Uterus (tissue), 4 donors: Measurements from ENCODE around the gene GKN2. TPM values are rescaled to one million over a fixed set of nuclear protein-coding genes. Genes with fewer than 3 reads are reported as not detected.

Experiments
- DNase-seq, 2 donors: peaks; one replicate each; pipeline ENCODE4 v3.0.0-alpha.2; 2019 to 2020
- H3K27ac ChIP-seq, 2 donors: fragments of 200-600 bp; sonication (generic); 1 replicate in 1 of 2; 2 replicates in 1 of 2; pipeline ENCODE4 v1.5.1; 2016 to 2018
- H3K27me3 ChIP-seq, 2 donors: fragments of 200-600 bp; sonication (generic); one replicate each; pipeline ENCODE4 v1.5.1; 2018 to 2019; ENCODE audit warnings: control low read depth in 1 of 2
- H3K36me3 ChIP-seq, 2 donors: fragments of 200-600 bp; sonication (generic); one replicate each; pipeline ENCODE4 v1.5.1; 2019; ENCODE audit warnings: control low read depth in 1 of 2
- H3K4me1 ChIP-seq, 2 donors: fragments of 200-600 bp; sonication (generic); one replicate each; pipeline ENCODE4 v1.5.1; 2018 to 2019; ENCODE audit warnings: control low read depth in 1 of 2
- H3K4me3 ChIP-seq, 2 donors: fragments of 200-600 bp; sonication (generic); 1 replicate in 1 of 2; 2 replicates in 1 of 2; pipeline ENCODE4 v1.5.1; 2018 to 2019; ENCODE audit warnings: mild to moderate bottlenecking in 1 of 2
- H3K9me3 ChIP-seq, 2 donors: fragments of 200-600 bp; sonication (generic); one replicate each; pipeline ENCODE4 v1.5.1; 2019; ENCODE audit warnings: control low read depth in 1 of 2
- CTCF ChIP-seq, 4 experiments: fragments of 200-600 bp in 2 of 4; fragments of 450-650 bp in 2 of 4; sonication (generic) in 2 of 4; IDR thresholded peaks; one replicate each; pipeline ENCODE4 v1.5.1; 2016 to 2019; ENCODE audit warnings: antibody characterized with exemption in 4 of 4, mild to moderate bottlenecking in 2 of 4, moderate library complexity in 1 of 4
- POLR2A ChIP-seq, 2 donors: fragments of 450-650 bp; IDR thresholded peaks; one replicate each; pipeline ENCODE4 v1.6.1; 2016; ENCODE audit warnings: antibody characterized with exemption in 2 of 2, mild to moderate bottlenecking in 1 of 2, moderate library complexity in 1 of 2
- intact Hi-C: fragments of 100-400 bp; cut with DNase I; formaldehyde crosslinking; loops from one replicate; pipeline ENCODE4 v1.15.1; 2023; ENCODE audit warnings: low total_unique reads
- total RNA-seq, 4 donors: library from RNA; depleted of rRNA in 3 of 4; stranded (reverse); fragments of >200 nt in 3 of 4; gene quantifications; one replicate each; pipeline versions ENCODE4 v1.1.0 to v1.2.4, GENCODE V29; 2014 to 2023
- donor health status: DM: yes; HTN: yes; CAD: no.

GKN2 gene
- total RNA-seq, 4 donors from 2014 or later, result not detected

DNA sequence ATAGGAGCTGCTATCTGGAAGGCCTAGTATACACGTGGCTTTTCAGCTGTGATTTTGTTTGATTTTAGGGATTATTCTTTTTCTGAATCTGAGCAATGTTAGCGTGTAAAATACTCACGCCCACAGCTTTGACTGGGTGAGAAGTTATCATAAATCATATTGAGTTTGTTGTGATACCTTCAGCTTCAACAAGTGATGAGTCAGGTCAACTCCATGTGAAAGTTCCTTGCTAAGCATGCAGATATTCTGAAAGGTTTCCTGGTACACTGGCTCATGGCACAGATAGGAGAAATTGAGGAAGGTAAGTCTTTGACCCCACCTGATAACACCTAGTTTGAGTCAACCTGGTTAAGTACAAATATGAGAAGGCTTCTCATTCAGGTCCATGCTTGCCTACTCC, 21.6 kb upstream of the GKN2 start, which contains the start of gene GKN1:
Gene GKN1 (plus strand): TSS at position 386 of the 400 bp plus-strand sequence. CDS start 42 bp downstream, outside the sequence.
- DNase-seq, result no peak
- intact Hi-C loops, result no loop called here

GRCh38 chr2:68971591-68972231, 19.0 kb upstream of the GKN2 start:
- Histone ChIP-seq H3K27ac (no peak overlapping the region), H3K27me3 (no peaks in the 10 kb centered on the region), H3K4me1 (no peaks in the 10 kb centered on the region), H3K4me3 (no peak overlapping the region), H3K36me3 (no peaks in the 10 kb centered on the region), H3K9me3 (no peaks in the 10 kb centered on the region)
- no peak for DNase-seq
- TF ChIP-seq POLR2A (IDR thresholded peaks at IDR 0.05), result no peak
- TF ChIP-seq CTCF (IDR thresholded peaks at IDR 0.05), result no peak
- intact Hi-C loops, result no loop called here

More for the DNA sequence above, 21.6 kb upstream of the GKN2 start, which contains the start of gene GKN1:
- Histone ChIP-seq H3K27me3 (no peaks in the 10 kb centered on the region), H3K27ac (no peak within 1 kb of the TSS), H3K36me3 (no peaks in the 10 kb centered on the region), H3K9me3 (no peaks in the 10 kb centered on the region), H3K4me1 (no peaks in the 10 kb centered on the region), H3K4me3 (no peak within 1 kb of the TSS)
- TF ChIP-seq POLR2A (IDR thresholded peaks at IDR 0.05) (no peak), CTCF (IDR thresholded peaks at IDR 0.05) (no peak)

GRCh38 chr2:68970566-68971265, 18.0 kb upstream of the GKN2 start:
- no peak overlapping the region for H3K4me3 ChIP-seq
- H3K27me3 ChIP-seq, result no peaks in the 10 kb centered on the region
- H3K4me1 ChIP-seq, result no peaks in the 10 kb centered on the region
- H3K36me3 ChIP-seq, result no peaks in the 10 kb centered on the region
- H3K27ac ChIP-seq, result no peak overlapping the region
- intact Hi-C loops, result no loop called here
- no peak for DNase-seq
- TF ChIP-seq CTCF (IDR thresholded peaks at IDR 0.05) (no peak), POLR2A (IDR thresholded peaks at IDR 0.05) (no peak)
- no peaks in the 10 kb centered on the region for H3K9me3 ChIP-seq

- Histone ChIP-seq H3K27ac (no peak overlapping the region), H3K27me3 (no peaks in the 10 kb centered on the region), H3K4me1 (no peaks in the 10 kb centered on the region), H3K4me3 (no peak overlapping the region), H3K36me3 (no peaks in the 10 kb centered on the region), H3K9me3 (no peaks in the 10 kb centered on the region)
- intact Hi-C loops, result no loop called here
- TF ChIP-seq CTCF (IDR thresholded peaks at IDR 0.05), result no peak
- TF ChIP-seq POLR2A (IDR thresholded peaks at IDR 0.05), result no peak
- DNase-seq, result no peak
Observed at GRCh38 chr2:68969736-68970490, 17.2 kb upstream of the GKN2 start.

GRCh38 chr2:68968221-68968620, 15.5 kb upstream of the GKN2 start:
- Histone ChIP-seq H3K9me3 (no peaks in the 10 kb centered on the region), H3K4me3 (no peak overlapping the region), H3K27me3 (no peaks in the 10 kb centered on the region), H3K27ac (no peak overlapping the region), H3K4me1 (no peaks in the 10 kb centered on the region), H3K36me3 (no peaks in the 10 kb centered on the region)
- no peak for TF ChIP-seq POLR2A (IDR thresholded peaks at IDR 0.05)
- TF ChIP-seq CTCF (IDR thresholded peaks at IDR 0.05), result no peak
- no peak for DNase-seq
- intact Hi-C loops, result no loop called here
